ENCODE results near the gene TPPP2.
"Not testable (repeated sequence)": the region's sequence is repeated elsewhere in the genome, so short reads cannot be mapped to it uniquely, and the experiment has no call there.

TPPP2 gene

DNA sequence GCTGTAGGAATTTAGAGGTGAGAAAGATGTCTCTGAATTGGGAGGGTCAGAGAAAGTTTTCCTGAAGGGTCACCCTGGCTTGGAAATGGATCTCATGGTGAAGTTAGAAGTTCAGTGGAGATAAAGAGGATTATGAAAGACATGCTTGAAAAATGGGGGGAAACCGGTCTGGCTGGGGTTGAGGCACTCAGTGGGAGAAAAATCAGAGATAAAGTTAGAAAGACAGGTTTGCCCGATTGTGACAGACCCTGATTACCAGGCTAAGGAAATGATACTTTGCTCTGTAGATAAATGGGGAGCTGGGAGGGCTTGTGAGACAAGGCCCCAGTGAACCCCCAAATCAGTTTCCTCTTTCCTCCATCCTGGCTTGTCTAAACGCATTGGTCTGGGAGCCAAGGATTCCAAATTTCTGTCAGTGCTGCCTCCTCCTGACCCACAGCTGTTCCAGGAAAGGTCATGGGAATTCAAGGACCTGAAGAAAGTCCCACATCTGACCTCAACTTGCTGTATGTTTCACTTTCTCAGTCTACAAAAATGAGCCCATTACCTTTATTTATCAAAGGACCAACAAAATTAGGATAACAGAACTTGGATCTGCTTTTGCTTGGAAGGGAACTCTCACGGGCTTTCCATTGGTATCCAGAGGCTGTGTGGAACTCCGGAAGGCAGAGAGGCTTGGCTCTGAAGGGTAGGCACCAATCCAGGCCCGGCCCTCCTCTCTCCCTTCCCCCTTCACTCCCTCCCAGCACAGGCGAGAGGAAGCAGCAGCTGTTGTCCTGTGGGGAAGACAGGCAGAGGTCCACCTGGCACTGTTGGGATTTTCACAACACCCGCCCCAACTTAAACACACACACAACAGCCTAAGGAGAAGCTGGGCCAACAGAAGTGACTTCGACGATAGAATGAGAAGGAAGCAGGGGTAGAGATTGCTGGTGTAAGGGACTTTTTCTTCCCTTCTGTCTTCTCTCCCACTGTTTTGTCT is 8.7 kb downstream of the TPPP2 start:
- no peak for DNase-seq (ENCODE audit: low read depth)

DNA sequence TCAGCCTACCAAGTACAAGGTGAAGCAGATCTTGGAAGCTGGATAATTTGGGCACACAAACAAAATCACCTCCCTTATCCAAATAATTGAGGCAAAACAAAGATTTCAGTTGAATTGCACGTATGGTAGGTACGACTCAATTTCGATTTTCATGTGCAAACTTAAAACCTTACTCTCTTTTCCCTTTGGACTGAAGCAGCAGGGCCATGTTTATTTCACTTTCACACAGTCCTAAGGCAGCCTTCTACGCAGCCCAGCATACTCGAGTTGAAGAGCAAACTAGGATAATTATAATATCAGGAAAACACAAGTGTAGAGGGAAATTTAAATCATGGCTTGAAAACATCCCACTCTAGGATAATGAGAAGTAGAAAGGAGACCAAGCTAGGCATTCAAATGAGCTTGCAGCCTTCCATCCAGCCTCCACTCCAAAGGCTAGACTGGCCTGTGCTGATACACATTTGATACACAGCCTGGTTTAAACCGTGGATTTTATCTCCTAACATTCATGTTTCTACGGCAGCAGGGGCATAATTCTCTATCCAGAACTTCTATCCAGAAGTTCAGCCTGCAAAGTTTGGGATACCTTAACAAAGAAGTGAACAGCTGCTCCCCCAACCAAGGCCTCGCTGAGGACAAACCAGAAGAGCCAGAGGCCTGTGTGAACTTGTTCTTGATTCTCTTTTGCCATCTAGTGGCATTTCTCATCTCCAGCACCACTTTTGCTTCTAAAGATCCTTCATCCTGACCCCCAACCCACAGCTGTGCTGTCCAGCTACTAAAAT is 9.8 kb downstream of the TPPP2 start:
- no peak for DNase-seq (ENCODE audit: low read depth)

DNA sequence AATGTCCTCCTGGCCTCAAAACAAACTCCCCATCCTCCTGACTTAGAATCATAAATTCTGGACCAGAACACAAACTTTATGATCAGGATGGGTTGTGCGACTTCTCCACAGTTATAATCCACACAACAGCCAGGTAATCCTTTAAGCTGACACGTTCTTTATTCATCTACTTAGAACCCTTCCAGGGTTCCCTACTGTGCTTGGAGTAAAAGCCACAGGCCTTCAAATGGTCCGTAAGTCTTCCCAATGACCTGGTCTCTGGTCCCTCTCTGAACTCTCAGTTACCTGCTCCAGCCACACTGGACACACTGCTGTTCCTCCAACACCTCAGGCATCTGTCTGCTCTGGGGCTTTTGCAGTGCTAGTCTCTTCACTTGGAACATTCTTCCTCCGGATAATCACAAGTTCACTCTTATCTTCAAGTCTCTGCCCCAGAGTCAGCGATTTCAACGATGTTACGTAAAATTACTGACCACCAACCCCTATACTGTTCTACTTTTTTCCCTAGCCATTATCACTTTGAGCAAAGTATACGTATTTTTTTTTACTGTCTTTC is 10.4 kb downstream of the TPPP2 start:
- no peak for DNase-seq (ENCODE audit: low read depth)

DNA sequence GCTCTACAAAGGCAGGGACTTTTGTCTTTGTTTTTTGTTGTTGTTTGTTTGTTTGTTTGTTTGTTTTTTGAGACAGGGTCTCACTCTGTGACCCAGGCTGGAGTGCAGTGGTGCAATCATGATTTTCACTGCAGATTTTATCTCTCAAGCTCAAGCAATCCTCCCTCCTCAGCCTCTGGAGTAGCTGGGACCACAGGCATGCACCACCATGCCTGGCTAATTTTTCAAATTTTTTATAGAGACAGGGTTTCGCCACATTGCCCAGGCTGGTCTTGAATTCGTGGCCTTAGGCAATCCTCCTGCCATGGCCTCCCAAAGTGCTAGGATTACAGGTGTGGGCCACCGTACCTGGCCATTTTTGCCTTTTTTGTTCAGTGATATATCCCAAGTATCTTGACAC is 10.9 kb downstream of the TPPP2 start:
- DNase-seq (ENCODE audit: low read depth): not testable (repeated sequence)

DNA sequence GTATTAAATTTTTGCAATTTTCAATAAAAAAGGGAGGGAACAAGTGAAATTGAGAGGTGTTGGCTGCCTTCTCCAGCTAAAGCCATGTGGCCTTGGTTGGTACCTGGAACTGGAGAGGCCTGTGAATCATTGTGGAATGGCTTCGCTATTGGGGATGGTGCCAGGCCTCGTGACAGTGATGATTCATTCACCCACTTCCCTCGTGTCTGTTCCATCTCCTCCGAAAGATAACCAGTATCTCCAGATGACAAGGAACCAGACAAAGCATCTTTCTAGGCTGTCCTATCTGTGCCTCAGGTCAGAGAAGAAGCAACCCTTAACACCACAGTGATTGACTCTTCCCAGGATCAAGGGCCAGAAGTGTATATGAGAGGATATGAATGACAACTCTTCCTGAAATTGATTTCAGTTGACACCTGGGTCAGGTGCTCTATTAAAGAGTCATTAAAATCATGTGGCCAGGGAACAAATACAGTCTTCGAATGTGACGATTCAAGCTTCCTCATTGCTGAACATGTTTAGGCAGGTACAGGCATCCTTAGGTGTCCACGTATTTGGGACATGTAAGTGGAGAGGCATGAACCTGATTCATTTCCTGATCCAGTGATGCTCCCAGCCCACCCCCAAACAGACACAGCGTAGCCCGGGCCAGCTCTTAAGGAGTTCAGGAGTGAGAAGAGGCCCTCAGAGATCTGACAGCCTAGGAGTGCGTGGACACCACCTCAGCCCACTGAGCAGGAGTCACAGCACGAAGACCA is 11.8 kb downstream of the TPPP2 start, which contains the start of gene RNASE7:
RNASE7 (plus strand) TSS at position 687 of the 758 bp plus-strand sequence. CDS start 631 bp downstream, outside the sequence.
- no peak for DNase-seq (ENCODE audit: low read depth)

DNA sequence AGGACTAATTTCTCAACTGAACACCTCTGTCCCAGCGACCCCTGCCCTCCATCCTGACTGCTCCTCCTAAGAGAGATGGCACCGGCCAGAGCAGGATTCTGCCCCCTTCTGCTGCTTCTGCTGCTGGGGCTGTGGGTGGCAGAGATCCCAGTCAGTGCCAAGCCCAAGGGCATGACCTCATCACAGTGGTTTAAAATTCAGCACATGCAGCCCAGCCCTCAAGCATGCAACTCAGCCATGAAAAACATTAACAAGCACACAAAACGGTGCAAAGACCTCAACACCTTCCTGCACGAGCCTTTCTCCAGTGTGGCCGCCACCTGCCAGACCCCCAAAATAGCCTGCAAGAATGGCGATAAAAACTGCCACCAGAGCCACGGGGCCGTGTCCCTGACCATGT is 12.9 kb downstream of the TPPP2 start:
- DNase-seq (ENCODE audit: low read depth): no peak

DNA sequence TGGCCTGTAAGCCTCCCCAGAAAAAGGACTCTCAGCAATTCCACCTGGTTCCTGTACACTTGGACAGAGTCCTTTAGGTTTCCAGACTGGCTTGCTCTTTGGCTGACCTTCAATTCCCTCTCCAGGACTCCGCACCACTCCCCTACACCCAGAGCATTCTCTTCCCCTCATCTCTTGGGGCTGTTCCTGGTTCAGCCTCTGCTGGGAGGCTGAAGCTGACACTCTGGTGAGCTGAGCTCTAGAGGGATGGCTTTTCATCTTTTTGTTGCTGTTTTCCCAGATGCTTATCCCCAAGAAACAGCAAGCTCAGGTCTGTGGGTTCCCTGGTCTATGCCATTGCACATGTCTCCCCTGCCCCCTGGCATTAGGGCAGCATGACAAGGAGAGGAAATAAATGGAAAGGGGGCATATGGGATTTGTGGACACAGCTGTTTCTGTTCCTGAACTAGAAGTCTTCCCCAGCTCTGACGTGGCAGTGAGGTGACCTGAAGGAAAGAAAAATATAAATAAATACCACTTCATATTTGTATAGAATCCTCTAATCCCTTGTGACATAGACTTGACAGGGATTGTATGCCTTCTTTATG is 13.5 kb downstream of the TPPP2 start:
- no peak for DNase-seq (ENCODE audit: low read depth)

DNA sequence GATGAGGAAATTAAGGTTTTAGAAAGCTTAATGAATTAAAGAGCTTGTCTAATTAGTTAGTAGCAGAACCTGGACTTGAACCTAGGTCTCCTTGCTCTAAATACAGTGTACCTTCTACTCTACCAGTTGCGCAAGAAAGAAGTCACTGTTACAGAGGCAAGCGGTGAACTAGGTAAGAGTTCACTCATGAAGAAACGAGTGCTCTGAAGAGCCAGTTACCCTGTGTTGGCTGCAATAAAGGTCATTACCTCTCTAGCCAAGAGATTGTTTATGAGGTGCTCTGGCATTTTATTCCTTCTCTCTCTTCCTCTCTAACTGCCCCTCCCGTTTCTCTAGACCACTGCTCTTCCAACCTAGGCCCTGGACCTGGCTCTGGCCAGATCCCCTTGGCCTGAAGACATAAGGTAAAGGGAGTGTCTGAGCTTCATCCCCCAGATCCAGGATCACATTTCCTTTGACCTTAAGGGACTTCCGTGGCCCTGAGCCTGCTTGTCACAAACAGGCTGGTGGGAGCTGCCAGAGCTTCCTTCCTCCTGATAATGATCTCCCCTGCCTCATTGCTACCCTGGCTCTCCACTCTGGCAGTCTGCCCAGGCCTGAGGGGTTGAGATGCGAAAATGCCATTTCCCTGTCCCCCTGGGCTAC is 14.1 kb downstream of the TPPP2 start:
- DNase-seq (ENCODE audit: low read depth): no peak

DNA sequence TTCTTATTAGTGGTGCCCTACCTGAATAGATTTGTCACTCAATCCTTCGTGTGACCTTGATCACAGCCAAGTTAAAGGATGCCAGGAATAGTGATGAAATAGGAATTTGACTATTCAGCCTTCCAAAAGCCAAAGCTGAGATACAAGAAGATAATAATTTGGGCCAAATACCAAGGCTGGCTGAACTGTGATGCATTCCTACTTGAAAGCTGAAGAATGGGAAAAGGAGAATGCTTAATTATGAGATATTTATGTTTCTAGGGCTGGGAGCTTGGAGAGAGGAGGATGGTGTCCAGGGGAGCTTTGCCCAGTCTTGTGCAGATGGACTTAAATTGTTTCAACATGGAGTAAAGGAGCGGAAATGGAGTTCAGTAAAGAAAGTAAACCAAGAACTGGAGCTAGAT is 17.4 kb downstream of the TPPP2 start:
- DNase-seq (ENCODE audit: low read depth): no peak

DNA sequence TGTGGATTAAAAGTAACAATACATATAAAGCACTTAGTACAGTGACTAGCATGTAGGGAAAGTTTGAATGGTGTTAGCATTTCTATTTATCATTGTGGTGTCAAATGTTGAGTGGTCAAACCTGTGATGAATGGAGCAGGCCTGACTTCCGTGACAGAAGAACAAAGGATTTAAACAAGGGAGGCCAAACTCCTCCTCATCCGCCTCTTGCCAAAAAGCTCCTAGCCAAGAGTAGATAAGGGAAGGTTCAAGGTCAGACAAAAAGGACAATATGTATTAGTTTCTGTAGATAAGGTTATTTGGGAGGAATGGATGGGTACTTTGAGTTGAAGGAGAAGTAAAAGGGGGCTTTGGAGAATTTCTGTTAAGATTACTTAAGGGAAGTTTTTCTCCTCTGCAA is 18.6 kb downstream of the TPPP2 start:
- no peak for DNase-seq (ENCODE audit: low read depth)

DNA sequence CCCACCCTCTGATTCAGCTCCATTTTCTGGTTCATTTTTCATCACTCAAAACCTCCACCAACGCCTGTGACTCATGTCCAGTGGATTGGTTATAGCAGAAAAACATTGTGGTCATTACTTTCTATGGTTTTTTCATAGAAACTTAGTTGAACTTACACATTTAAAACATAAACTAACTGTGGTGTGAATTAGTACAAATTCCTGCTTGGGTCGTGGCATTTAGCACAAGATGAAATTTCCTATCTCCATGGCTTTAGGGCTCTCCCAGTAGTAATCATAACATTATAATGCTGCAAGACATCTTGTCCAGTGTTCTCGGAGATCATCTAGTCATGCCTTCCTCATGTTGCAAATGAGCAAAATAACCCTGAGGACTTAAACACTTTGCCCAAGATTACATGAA is 19.3 kb downstream of the TPPP2 start:
- no peak for DNase-seq (ENCODE audit: low read depth)

DNA sequence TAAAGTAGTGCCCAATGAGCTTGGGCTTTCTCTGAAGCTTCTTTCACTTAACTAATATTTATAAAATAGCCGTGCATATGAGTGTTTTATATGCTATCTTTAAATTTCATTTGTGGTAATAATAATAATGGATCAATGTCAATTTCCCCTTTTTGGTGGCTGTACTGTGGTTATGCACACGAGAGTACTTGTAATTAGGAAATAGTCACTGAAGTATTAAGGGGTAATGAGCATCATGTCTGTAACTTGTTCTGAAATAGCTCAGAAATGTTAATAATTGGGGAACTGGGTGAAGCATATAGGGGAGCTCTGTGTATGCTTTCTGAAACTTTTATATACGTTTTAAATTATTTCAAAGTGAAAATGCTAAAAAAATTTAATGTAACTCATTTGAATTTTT is 20.6 kb downstream of the TPPP2 start:
- no peak for DNase-seq (ENCODE audit: low read depth)

DNA sequence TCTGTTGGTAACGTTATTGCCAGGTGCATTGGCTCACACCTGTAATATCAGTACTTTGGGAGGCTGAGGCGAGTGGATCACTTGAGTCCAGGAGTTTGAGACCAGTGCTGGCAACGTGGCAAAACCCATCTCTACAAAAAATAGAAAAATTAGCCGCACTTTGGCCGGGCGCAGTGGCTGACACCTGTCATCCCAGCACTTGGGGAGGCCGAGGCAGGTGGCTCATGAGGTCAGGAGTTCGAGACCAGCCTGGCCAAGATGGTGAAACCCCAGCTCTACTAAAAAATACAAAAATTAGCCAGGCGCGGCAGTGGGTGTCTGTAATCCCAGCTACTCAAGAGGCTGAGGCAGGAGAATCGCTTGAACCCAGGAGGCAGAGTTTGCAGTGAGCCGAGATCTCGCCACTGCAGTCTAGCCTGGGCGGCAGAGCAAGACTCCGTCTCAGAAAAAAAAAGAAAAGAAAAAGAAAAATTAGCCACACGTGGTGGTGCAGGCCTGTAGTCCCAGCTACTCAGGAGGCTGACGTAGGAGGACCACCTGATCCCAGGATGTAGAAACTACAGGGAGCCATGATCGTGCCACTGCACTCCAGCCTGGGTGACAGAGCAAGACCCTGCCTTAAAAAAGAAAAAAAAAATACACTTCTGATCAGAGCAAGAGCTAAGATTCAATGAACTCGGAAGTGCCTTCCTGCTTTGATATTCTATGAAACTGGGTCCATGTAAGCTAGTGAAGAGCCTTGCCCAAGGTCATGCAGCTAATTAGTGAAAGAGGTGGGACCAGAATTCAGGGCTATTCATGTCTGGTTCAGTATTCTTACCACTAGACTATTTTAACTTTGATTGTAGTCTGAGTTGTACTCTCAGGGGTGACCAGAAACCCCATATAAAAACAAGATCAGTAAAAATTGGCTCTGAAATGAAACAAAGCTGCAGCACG is 23.4 kb downstream of the TPPP2 start:
- DNase-seq (ENCODE audit: low read depth): no peak

DNA sequence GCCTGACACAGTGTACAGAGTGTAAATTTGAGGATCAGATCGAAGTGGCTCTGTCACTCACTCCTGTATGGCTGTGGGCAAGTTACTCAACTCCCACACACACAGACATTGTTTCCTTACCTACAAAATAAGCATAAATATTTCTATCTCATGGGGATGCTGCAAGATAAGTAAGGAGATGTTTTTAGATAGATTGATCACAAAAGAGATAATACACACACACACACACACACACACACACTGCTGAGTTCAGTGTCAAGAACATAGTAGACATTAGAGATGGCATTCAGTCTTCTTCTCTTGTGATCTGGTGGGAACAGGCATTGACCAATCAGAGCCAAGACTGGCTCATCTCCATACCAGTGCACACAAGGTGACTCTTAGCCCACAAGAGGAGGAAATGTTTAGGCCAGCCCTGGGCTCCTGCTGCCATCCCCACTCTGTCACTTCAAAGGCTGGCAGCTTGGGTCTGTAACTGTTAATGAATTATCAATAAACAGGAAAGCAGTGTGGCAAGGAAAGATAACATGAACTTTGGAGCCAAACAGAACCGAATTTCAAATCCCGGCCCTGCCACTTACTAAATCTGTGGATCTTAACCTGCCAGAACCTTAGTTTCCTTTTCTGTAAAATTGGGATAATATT is 24.2 kb downstream of the TPPP2 start:
- DNase-seq (ENCODE audit: low read depth): no peak

DNA sequence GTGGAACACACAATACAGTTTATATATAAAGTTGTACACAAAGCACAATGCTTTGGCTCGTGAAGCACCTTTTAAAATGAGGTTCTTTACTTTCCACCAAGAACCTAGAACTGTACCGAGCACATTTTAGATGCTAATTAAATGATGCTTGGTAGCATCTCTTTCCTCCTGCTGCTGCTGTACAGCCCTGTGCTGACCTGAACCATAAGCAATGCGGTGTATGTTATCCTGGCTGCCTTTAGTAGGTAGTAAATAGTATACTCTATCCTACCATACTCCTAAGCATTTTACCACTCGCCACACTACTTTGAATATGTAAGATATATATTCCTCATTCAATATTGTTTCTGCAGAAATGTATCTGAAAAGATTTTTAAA is 24.7 kb downstream of the TPPP2 start:
- DNase-seq (ENCODE audit: low read depth): no peak

DNA sequence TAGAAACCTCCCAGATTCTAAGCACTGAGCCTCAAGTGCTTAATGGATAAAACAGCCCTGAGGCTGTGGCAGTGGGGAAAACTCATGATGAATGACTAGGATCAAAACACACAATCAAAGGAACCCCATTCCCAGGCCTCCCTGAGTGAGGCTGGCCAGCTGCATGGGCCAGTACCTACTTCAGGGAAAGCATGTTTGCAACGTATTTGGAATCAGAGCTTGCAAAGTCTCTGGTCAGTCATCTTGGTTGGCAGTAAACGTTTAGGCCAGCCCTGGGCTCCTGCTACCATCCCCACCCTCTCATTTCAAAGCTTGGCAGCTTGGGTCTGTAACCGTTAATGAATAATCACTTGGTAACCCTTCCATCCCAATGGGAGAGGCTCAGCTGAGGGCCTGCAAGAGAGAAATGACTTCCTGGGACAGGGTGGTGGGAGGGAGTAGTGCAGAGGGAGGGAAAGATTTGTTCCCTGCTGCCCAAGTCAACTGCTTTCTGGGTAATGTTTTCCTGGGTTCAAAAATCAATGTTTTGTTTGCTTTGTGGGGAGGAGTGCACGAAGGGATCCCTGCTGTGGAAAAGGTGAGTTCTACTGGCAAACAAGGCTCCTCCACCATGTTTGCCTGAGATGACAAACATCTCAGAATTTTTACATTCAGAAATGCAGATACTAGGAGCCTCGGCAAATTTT is 25.6 kb downstream of the TPPP2 start:
- DNase-seq (ENCODE audit: low read depth): no peak

DNA sequence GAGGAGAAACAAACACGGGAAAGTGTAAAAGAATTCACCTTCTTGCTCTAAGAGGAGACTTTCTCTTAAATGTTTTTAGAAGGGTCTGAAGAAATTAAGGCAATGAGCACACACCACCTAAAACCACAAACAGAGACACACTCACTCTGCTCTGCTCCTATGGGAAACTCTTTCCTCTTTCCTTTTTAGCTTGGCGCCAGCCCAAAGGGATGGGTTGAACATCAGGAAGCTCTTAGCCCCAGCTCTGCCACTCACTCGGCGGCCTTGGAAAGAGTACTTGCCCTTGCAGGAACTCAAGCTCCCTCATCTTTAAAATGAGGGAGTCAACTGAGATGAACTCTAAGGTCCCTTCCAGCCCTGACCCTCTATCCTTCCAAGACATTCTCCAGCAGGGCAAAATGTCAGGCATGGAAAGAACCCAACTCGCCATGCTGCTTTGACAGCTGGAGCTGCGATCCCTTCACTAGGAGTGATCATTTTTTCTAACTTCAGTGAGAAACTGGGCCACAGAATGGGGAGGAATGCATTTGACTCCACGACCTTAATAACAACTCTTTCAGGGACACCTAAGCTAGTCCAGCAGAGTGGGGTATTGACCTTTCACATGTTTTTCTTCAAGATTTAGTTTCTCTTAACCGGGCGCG is 26.6 kb downstream of the TPPP2 start:
- DNase-seq (ENCODE audit: low read depth): no peak

Measured in HS-5 (cell line).